Keratinocyte (primary cell): Measurements from ENCODE around the gene BANF2.

ENCODE experiments used
- CTCF ChIP-seq, 3 experiments: IDR thresholded peaks in 1 of 3; conservative IDR thresholded peaks in 1 of 3; optimal IDR thresholded peaks in 1 of 3; 2 replicates in 2 of 3; 3 replicates in 1 of 3; pipeline versions ENCODE3 to v1.5.1; 2011; ENCODE audit warnings: low read length in 3 of 3, mild to moderate bottlenecking in 3 of 3, moderate library complexity in 2 of 3, control low read depth in 1 of 3, inconsistent platforms in 1 of 3; ENCODE audit not compliant: insufficient read depth in 2 of 3; ENCODE audit errors: extremely low read depth in 1 of 3
- EZH2 ChIP-seq: IDR thresholded peaks from one replicate; pipeline ENCODE4 v1.6.1; 2012; ENCODE audit warnings: inconsistent platforms, mild to moderate bottlenecking, low read length, moderate library complexity

GRCh38 chr20:17678886-17679285 lies 20.9 kb upstream of the BANF2 start:
- TF ChIP-seq CTCF (optimal IDR thresholded peaks at IDR 0.05 in 1 of 3, IDR thresholded peaks at IDR 0.05 in 1 of 3, conservative IDR thresholded peaks at IDR 0.05 in 1 of 3; ENCODE audit: extremely low read depth in 1 of 3, insufficient read depth in 2 of 3, low read length in 3 of 3) (no peak), EZH2 (no peak)
